ENCODE results near the gene TTLL11.
"Not testable (repeated sequence)": the region's sequence is repeated elsewhere in the genome, so short reads cannot be mapped to it uniquely, and the experiment has no call there.

The TTLL11 gene

DNA sequence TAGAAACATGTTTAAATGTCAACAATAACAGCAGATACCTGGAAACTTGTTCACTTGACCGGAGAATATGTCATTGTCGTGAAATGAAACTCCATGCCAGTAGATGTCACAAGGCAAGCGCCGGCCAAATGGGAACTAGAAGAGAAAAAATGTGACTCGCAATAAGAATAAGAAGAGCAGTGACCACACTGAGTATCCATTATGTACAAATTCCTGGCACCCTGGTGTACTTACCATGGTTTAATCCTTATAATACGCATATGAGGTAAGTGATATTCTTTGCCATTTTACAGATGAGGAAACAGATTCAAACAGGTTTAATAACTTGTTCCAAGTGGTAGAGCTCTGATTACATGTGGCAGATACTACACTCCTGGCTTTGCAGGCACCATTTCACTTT lies 53.9 kb downstream of the TTLL11 start:
- DNase-seq: no peak

DNA sequence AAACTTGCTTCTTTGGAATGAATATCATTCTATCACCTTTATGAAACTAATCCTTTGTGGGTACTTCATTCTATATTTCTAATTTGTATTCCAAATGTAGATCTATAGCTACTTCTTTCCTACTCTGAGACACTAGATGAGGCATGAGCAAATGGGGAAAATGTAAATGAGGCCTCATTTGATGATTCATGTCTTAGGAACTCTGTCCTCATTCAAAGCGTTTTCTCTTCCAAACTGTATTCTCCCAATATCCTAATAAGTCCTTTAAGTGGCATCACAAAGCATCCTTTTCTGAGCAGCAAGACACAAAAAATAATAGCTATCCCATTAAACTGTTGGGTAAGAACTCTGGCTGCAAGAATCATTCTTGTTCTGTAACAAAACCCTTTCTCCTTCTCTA lies 56.1 kb downstream of the TTLL11 start:
- no peak for DNase-seq

DNA sequence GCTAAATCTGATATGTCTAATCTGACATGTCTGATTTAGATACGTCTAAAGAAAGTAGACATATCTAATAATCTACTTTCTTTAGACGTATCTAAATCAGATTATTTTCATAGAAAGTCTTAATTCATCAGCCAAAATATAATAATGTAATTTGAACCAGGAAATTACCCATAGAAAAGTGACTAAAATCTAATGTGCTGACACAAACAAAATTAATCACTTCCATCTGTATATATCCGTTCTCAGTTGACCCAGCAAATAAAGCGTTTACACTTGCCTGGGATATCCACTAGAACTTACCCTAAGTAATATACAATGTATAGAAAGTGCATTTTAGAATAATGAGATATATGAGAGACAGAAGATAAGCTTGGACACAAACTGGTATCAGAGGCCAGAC lies 56.7 kb downstream of the TTLL11 start:
- no peak for DNase-seq

DNA sequence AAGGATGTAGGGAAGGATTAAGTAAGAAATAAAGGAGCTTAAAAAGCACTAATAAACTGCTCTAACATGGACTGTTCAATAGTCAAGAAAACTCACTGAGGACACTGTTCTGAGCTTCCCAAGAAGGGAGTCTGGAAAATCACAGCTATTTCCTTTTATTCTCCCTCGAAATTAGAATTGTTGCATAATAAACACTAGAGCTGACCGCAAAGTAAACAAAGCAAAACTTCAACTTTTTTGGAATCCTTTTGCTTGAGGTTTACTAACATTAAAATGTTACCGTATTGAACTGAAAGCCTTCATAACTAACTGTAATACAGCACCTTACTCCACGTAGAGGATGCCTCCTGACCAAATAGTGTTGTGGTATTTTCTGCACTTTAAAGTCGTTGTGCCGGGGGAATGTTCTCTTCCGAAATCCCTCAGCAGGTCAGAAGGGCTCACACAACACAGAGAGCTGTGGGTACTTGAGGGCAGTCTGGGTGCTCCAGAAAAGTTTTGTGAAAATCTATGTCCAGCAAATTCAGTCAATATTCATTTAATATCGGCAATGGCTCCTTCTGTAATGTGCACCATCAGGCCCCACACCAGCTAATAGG lies 59.2 kb downstream of the TTLL11 start:
- DNase-seq: no peak

DNA sequence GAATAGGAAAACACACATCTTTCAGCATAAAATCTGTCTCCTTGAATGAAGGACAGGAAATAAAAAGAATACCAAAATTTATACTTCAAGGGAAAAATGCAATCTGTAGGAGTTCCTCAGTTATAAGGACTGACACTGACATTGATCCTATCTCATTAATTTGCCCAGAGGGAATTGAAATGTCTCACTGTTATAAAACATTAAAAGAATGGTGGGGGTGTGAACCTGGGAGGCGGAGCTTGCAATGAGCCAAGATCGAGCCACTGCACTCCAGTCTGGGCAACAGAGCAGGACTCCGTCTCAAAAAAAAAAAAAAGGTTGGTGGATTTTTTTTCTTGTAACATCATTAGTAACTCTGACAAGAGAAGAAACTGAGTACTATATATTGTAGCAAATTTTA lies 60.8 kb downstream of the TTLL11 start:
- DNase-seq: no peak

DNA sequence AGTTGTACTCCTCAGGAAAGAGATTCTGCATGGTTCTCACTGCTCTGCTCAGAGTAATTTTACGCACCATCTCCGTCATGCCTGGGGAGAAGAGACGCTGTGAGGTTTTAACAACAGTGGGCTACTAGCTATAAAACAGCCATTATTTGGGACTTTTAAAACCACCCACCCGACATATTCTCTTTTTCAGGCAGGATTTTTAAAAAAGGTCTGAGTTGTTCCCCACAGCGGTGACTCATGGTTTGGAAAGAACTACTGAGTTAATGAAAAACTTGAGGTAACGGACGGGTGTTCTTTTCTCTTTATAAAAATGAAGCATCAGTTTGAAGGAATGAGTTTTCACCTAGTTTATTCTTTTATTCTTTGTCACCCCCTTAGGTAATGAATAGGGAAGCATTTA lies 61.3 kb downstream of the TTLL11 start:
- no peak for DNase-seq

DNA sequence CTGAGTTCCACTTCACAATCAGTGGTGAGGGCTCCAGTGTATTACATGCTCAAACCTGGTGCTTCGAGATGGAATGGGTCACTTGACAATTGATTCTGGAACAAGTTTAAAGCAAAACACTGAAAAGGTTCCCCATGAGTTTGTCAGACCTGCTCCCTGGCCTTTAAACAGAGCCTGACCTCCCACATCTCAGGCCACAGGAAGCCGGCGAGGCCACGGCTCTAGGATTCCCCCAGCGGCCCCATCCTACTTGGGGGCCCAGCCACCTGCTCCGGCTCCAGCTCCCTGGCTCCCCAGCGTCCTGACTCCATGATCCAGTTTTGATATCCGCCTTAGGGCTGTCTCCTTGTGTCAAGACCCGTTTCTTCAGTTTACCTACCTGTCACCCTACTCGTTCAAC lies 62.0 kb downstream of the TTLL11 start:
- DNase-seq: no peak

DNA sequence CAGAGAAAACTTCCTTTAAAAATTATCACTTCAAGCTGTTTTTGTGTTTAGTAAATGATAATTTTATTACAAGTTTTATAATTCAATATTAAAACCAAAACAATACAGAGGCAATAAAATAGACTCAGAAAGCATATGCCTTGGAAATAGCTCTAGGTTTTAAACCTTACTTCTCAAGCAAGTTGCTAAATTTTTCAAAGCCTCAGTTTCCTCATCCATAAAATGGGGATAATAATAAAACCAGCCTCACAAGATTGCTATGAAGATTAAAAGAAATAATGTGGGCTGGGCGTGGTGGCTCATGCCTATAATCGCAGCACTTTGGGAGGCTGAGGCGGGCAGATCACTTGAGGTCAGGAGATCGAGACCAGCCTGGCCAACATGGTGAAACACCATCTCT lies 62.8 kb downstream of the TTLL11 start:
- DNase-seq: no peak

DNA sequence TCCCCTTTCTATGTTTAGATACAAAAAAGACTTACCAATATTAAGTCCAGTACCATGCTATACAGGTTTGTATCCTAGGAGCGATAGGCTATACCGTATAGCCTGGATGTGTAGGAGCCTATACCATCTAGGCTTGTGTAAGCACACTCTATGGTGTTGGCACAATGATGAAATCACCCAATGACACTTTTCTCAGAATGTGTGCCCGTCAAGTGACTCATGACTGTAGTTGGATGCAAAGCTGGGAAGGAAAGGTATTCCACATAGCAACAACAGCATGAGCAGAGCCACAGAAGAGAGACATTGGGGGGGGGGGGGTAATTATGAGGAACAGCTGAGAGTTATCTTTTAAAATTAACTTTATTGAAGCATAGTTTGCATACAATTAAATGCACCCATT lies 63.2 kb downstream of the TTLL11 start:
- DNase-seq: no peak

DNA sequence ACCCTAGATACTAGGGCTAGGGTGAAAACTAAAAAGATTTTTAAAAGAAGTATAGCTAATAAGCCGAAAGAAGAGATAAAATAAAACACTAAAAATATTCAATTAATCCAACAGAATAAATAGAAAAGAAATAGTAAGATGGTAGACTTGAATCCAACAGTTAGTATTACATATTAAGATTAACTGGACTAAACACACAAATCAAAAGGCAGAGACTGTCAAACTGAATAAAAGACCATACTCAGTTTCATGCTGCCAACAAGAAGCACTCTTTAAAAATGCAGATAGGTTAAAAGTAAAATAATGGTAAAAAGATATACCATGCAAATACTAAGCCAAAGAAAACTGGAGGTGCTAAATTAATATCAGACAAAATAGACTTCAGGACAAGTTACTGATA lies 65.0 kb downstream of the TTLL11 start:
- DNase-seq: no peak

DNA sequence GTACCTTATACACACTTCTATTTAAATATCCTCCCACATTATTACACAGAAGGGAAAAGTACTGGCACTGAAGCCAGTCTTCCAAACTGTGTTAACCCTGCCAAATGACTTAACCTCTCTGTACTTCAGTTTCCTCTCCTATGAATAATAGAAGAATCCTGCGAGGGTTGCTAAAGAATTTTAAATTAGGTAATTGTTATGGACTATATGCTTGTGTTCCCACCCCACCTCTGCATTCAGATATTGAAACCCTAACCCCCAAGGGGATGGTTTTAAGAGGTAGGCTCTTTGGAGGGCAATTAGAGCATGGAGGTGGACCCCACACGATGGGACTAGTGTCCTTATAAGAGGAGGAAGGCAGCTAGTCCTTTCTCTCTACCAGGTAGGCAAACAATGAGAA lies 72.7 kb downstream of the TTLL11 start:
- DNase-seq: no peak

DNA sequence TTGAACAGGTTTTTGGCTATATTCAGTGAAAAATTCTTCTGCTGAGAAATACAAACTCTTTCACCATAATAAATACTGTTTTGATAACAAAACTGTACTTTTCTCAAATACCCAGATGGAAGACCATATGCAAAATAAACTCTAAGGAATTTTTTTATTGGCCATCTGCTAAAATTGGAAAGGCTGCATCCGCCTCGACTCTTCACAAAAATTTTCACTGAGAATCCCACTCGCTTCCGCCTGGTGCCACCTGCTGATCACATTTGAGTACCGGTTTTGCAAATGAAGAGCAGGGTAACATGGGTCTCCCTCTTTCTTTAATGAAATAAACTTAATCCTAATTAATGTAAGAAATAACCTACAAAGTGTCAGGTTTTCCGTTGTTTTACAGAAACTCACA lies 76.4 kb downstream of the TTLL11 start:
- DNase-seq: no peak

DNA sequence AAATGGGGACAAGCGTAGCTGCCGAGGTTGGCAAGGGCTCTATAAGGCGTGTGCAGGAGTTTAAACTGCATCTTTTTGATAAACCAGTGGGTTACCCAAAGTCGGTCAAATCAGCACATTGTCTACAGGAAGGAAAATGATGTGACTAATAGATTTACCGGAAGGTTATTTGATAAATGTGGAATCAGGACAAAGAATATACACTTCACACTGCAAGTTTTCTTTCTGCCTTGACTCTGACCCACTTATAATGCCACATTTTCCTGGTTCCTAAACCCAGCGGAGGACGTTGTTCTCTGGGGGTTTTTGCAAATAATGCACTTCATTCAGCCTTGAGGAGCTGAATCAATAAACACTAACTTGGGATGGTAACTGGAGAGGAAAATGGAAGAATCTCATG lies 76.8 kb downstream of the TTLL11 start:
- DNase-seq: no peak

DNA sequence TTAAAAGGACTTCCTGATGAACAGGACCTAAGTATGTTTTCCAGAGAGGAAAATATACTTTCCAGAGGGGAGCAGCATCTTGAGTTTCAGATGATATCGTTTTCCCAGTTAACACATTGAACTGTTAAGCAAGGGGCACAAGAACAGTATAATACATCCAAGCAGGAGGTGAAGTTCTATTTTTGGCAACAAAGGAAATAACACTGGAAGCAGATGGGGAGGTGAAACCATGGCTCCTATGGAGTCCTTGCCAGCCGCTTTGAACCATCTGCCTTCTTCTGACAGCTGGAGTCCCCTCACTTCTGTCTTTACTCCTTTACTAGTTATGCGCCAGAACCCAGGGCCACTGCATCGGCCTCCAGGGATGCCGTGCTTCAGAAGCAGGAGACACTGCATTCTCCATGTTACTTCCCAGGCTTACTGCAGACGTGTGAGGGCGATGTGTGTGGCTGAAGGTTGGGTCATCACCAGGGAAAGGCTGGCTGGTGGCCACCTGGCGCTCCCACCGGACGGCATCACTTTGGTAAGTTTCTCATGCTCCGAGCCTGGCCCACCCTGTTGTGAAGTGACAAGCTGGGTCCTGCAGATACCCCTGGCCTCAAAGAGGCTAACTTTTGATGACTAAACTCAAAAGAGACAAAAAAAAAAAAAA lies 77.8 kb downstream of the TTLL11 start:
- no peak for DNase-seq

DNA sequence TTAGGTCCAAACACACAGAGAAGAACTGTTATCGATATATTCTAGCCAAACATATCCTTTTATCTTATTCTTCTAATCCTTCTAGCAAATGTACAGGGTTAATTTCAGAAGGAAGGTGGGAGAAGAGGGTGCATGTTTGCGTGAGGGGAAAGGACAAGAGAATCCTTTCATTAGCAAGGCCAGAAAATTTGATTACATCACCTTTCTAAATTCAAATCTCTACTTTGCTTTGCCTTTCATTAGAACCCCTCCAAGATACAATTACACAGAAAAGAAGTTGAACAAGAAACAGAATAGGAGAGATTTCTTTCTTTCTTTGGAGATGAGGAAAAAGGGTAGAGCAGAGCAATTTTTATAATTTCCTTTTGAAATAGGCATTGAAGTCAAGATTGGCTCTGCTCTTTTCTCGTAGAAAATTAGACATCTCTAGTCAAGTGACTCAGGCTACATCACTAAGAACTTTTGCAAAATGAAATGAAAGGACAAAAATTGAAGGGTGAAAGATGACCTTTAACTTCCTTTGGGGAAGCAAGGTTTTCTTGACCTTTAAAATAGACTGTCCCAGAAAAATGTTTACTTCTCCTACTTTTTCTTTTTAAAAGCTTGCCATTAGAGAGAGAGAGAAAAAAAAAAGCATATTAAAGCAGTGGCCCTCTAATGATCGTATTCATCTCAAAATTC lies 81.2 kb downstream of the TTLL11 start:
- DNase-seq: no peak

DNA sequence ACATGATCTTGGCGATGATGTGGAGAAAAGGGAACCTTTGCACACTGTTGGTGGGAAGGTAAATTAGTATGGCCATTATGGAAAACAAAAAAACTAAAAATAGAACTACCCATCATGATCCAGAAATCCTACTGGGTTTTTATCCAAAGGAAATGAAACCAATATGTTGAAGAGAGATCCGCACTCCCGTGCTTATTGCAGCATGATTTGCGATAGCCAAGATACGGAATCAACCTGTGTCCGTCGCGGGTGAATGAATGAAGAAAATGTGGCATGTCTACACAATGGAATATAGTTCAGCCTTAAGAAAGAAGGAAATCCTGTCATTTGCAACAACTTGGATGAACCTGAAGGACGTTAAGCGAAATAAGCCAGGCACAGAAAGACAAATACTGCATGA lies 84.5 kb downstream of the TTLL11 start:
- DNase-seq: no peak

DNA sequence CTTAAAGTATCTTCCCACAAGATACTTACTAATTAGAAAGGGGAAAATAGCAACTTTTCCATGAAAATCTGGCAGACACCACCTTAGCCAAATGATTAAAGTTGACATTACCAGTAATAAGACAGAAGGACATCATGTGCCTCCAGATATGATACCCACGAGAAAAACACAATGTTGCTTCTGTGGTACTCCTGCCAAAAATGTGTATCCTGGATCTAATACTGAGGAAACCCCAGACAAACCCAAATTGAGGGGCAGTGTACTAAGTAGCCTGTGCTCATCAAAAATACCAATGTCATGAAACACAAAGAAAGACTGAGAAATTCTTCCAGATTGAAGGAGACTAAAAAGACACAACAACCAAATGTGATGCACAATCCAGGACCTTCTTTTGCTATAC lies 85.3 kb downstream of the TTLL11 start:
- no peak for DNase-seq

DNA sequence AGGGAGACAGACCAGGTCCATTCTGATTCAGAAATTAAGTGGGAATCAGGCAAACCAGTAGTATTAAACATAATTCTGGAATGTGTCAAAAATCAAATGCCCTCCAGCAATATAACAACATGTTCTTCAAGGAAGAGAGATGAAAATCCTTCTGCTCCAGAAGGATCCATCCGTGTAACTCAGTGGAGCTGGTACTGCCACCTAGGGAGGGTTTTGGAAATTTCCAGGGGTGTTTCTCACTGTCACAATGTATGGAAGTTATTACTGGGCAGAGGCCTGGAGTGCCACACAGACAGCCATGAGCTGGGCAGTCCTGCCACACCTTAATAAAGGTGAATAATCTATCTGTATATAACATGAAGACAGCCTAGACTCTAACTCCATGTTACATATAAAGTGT lies 87.5 kb downstream of the TTLL11 start:
- no peak for DNase-seq

DNA sequence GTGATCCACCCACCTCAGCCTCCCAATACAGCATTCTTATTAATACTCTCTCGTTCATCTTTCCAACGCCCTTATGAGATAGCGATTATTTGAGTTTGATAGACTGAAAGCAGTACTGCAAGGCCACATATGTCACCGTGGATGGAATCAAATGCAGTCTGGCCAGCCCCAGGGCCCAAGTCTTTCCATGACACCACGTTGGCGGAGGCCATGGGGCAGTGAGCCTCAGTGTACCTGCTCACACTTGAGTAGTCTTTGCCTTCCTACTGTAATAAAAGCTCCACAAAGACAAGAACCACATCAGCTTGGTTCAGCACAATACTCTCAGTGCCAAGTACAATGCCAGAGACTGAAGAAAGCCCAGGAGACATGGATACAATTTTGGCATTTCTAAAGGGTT lies 88.5 kb downstream of the TTLL11 start:
- DNase-seq: no peak

DNA sequence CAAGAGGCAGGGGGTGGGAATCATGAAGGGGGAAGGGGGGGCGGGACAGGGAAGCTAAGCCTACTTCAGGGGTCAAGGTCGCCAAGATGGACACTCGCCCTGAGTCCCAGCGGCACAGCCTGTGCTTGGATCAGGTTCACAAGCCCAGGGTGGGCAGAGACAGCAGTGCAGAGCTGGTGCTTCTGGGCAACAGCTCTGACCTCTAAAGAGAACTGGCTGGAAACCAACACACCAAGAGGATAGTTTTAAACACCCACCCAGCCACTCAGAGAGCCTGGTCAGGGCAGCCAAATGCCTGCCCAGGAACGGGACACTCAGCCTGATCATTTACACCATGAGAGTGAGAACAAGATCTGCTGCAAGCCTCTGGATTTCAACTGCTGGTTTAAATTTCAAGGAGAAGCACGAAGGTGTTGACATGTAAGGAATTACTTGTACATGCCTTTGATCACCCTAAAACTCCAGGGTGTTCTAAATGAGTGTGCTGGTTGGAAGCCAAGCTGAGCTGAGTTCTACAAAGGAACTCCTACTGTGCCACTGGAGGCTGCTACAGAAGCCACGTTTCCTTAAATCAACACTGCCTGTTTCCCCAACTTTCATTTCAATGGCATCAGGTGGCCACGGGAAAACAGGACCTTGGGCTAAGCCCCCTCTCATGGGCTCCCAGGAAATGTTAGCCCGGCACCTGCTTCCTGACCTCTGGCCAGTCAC lies 91.5 kb downstream of the TTLL11 start:
- DNase-seq: no peak

DNA sequence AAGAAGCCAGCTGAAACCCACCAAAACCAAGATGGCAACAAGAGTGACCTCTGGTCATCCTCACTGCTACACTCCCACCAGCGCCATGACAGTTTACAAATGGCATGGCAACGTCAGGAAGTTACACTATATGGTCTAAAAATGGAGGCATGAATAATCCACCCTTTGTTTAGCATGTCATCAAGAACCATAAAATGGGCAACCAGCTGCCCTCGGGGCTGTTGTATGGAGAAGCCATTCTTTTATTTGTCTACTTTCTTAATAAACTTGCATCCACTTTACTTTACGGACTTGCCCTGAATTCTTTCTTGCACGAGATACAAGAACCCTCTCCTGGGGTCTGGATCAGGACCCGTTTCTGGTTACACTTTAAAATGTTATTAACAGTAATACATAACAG lies 92.6 kb downstream of the TTLL11 start:
- DNase-seq: not testable (repeated sequence)

DNA sequence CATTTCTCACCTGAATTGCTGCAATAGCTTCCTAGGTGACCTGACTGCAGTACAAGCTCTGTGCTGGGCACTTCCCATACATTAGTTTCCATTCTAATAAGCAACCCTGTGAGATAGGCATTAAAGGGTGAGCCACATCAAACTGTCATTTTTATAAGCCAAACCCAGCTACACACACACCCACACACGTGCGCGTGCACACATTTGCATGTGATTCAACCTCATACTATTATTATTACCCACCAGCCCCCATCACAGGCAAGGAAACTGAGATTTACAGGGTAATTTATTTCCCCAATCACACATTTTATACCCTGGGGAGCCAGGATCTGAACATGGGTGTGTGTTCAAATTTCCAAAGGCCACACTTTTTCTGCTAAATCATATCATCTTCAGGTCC lies 93.6 kb downstream of the TTLL11 start:
- no peak for DNase-seq

DNA sequence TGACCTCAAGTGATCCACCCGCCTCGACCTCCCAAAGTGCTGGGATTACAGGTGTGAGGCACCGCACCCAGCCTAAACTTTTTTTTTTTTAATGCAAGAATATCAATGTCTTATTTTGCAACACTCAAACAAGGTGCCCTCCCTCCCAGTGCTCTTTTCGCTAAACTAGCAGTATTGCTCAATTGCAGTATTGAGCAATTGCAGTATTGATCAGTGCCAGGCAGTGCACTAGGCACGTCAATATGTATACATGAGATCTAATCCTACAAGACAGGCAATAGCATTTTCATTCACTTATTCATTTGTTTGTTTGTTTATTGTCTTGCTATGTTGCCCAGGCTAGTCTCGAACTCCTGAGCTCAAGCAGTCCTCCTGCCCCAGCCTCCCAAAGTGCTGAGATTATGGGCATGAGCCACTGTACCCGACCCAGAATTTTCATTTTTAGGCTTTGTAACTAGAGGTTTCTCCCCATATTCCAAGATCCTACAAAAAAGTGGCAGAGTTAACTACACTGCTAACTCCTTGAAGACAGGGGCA lies 94.5 kb downstream of the TTLL11 start:
- no peak for DNase-seq

DNA sequence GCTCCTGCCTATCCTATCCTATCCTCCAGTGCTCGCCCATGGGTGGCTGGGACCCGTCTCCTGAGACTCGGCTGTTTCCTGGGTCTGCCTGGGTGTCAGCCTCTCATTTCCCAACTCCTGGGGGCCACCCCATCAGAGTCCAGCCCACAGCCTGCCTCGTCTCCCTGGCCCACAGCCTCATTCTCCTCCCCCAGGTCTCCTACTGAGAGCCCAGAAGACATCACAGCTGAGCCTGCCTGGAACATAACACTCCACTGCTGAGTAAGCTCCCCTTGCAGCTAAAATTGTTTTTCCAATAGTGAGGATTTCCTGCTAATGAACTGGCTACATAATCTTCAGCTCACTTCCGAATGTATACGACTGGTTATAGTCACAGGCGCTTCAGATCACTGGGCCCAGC lies 95.3 kb downstream of the TTLL11 start:
- DNase-seq: no peak

Data from activated T-cell treated with anti-CD3 and anti-CD28 coated beads for 4 hours (primary cell).